ENCODE results near the gene BCORL1.

GRCh38 chrX:130086447-130087206, 104.2 kb downstream of the BCORL1 start:
- no peak for TF ChIP-seq POLR2A (IDR thresholded peaks at IDR 0.05)
- TF ChIP-seq CTCF (IDR thresholded peaks at IDR 0.05), result no peak

All from thyroid gland (tissue), 4 donors.